A549 (cell line): ENCODE data around the gene SLC2A4RG. TPM values are rescaled to one million over a fixed set of nuclear protein-coding genes. Genes with fewer than 3 reads are reported as not detected.

Source experiments
- ATAC-seq, 2 experiments: fragments of 200-7000 bp in 1 of 2; fragments of >200 bp in 1 of 2; cut with Nextera tagmentation in 1 of 2; cut with Tn5 transposase in 1 of 2; 3 replicates each; pipeline versions ENCODE4 v1.8.0 to v1.9.1; 2018 to 2020; ENCODE audit warnings: mild to moderate bottlenecking in 1 of 2, moderate library complexity in 1 of 2
- CTCF ChIA-PET: fragments of 300-600 bp; sonication (Branson Sonifier 250); formaldehyde crosslinking; extraction: SDS; loops from one replicate; lab custom pipeline; 2021; ENCODE audit warnings: antibody characterized with exemption, inconsistent platforms; lab: Yijun Ruan, JAX
- POLR2A ChIA-PET: fragments of 350-600 bp; formaldehyde crosslinking; extraction: SDS; loops from one replicate; lab custom pipeline; 2021; ENCODE audit warnings: antibody characterized with exemption, inconsistent platforms; lab: Yijun Ruan, JAX
- DNase-seq, 2 experiments: peaks; one replicate each; pipeline versions ENCODE4 v3.0.0 to v3.0.0-alpha.2; 2011 to 2016; ENCODE audit warnings: low read depth in 1 of 2, low spot score in 1 of 2
- FAIRE-seq: peaks from 2 replicates; lab custom pipeline; 2011; peaks lifted over from hg19 to GRCh38; lab: Jason Lieb, UNC
- H3K27ac ChIP-seq, 2 experiments: fragments of >200 bp; sonication (Bioruptor Twin); formaldehyde crosslinking; 3 replicates each; pipeline ENCODE4 v1.5.1; 2016 to 2017
- H3K4me1 ChIP-seq: fragments of >200 bp; sonication (Bioruptor Twin); formaldehyde crosslinking; 3 replicates; pipeline ENCODE4 v1.6.1; 2016
- H3K4me2 ChIP-seq: fragments of >200 bp; sonication (Bioruptor Twin); formaldehyde crosslinking; 3 replicates; pipeline ENCODE4 v1.6.1; 2016
- H3K4me3 ChIP-seq: fragments of >200 bp; sonication (Bioruptor Twin); formaldehyde crosslinking; 3 replicates; pipeline ENCODE4 v1.5.1; 2016
- H3K9me3 ChIP-seq: fragments of >200 bp; sonication (Bioruptor Twin); formaldehyde crosslinking; 3 replicates; pipeline ENCODE4 v1.6.1; 2016
- ATOH8 ChIP-seq: fragments of 250-450 bp; sonication (Bioruptor Pico); IDR thresholded peaks from 2 replicates; pipeline ENCODE4 v1.5.0; 2020; ENCODE audit warnings: low read depth, mild to moderate bottlenecking, moderate library complexity
- BCL3 ChIP-seq: fragments of >200 bp; sonication (Bioruptor Twin); formaldehyde crosslinking; IDR thresholded peaks from 3 replicates; pipeline ENCODE4 v1.6.1; 2016
- CBX2 ChIP-seq: fragments of 200-600 bp; sonication (generic); IDR thresholded peaks from 2 replicates; pipeline ENCODE4 v1.6.1; 2016; ENCODE audit warnings: low read depth, mild to moderate bottlenecking, borderline replicate concordance
- CBX8 ChIP-seq: fragments of 200-600 bp; sonication (generic); IDR thresholded peaks from 2 replicates; pipeline ENCODE4 v1.6.1; 2016
- CEBPB ChIP-seq, 2 experiments: fragments of >200 bp in 1 of 2; sonication (Bioruptor Twin) in 1 of 2; formaldehyde crosslinking in 1 of 2; IDR thresholded peaks; 2 replicates each; pipeline ENCODE4 v1.6.1; 2012 to 2016
- CHD4 ChIP-seq: fragments of 200-600 bp; sonication (generic); IDR thresholded peaks from 2 replicates; pipeline ENCODE4 v1.6.1; 2016; ENCODE audit warnings: antibody characterized with exemption, mild to moderate bottlenecking, borderline replicate concordance
- ESRRA ChIP-seq: fragments of 150-350 bp; IDR thresholded peaks from 2 replicates; pipeline ENCODE4 v1.6.1; 2014; ENCODE audit warnings: mild to moderate bottlenecking, low read length, borderline replicate concordance
- GATA3 ChIP-seq: IDR thresholded peaks from 2 replicates; pipeline ENCODE4 v1.6.1; 2012; ENCODE audit warnings: borderline replicate concordance
- HOXB13 ChIP-seq: fragments of 250-450 bp; sonication (Bioruptor Pico); IDR thresholded peaks from 2 replicates; pipeline ENCODE4 v1.5.0; 2020; ENCODE audit warnings: low read depth, mild to moderate bottlenecking, moderate library complexity
- HOXB5 ChIP-seq: fragments of 250-450 bp; sonication (Bioruptor Pico); IDR thresholded peaks from 2 replicates; pipeline ENCODE4 v1.5.0; 2020; ENCODE audit warnings: mild to moderate bottlenecking, moderate library complexity
- JUNB ChIP-seq: fragments of >200 bp; sonication (Bioruptor Twin); formaldehyde crosslinking; IDR thresholded peaks from 2 replicates; pipeline ENCODE4 v1.6.1; 2016
- MAZ ChIP-seq: fragments of 150-350 bp; IDR thresholded peaks from 2 replicates; pipeline ENCODE4 v1.6.1; 2014; ENCODE audit warnings: antibody characterized with exemption, low read depth, low read length, borderline replicate concordance
- NPAS2 ChIP-seq: fragments of 250-450 bp; sonication (Bioruptor Pico); IDR thresholded peaks from 2 replicates; pipeline ENCODE4 v1.8.0; 2022; ENCODE audit warnings: mild to moderate bottlenecking, moderate library complexity, borderline replicate concordance
- RNF2 ChIP-seq: fragments of 200-600 bp; sonication (generic); IDR thresholded peaks from 2 replicates; pipeline ENCODE4 v1.6.1; 2016; ENCODE audit warnings: low read depth, mild to moderate bottlenecking, antibody characterized with exemption, moderate library complexity, borderline replicate concordance
- SREBF2 ChIP-seq: fragments of 450-650 bp; IDR thresholded peaks from 2 replicates; pipeline ENCODE4 v1.6.1; 2014; ENCODE audit warnings: mild to moderate bottlenecking, moderate library complexity
- ZC3H11A ChIP-seq: fragments of 450-650 bp; IDR thresholded peaks from 2 replicates; pipeline ENCODE4 v1.6.1; 2014; ENCODE audit warnings: antibody characterized with exemption, mild to moderate bottlenecking
- WGBS: methylation state at CpG from one replicate; pipeline ENCODE4 v1.1.6; 2017; ENCODE audit errors: missing lambda C conversion rate; 5-methylcytosine and 5-hydroxymethylcytosine counted together
- polyA plus RNA-seq, 4 experiments: library from polyadenylated mRNA; depleted of rRNA in 3 of 4; stranded (reverse); fragments of >200 nt; fragmentation: RNase III in 1 of 4; extraction: RNeasy Plus Mini Kit Qiagen cat#74134 plus additional on column Dnase treatment in 1 of 4; gene quantifications; 2 replicates in 3 of 4; 3 replicates in 1 of 4; pipeline ENCODE4 v1.2.3, GENCODE V29; 2011 to 2017
- TF ChIP-seq, protein P1 (sequence below): IDR thresholded peaks from 2 replicates; pipeline ENCODE4 v1.6.1; 2012; ENCODE audit warnings: low read depth, borderline replicate concordance
- TF ChIP-seq, protein P2 (sequence below): fragments of >200 bp; sonication (Bioruptor Twin); formaldehyde crosslinking; IDR thresholded peaks from 2 replicates; pipeline ENCODE4 v1.6.1; 2016

SLC2A4RG gene
- polyA plus RNA-seq, 2 of the 4 experiments (the other 2 are of a cell fraction), result 28.1 to 64.6 TPM

- TF ChIP-seq CHD4, result no peak
Measured at GRCh38 chr20:63703471-63703975, 36.1 kb upstream of the SLC2A4RG start (continued).

GRCh38 chr20:63703976-63704748 is 35.4 kb upstream of the SLC2A4RG start:
- TF ChIP-seq ZC3H11A (no peak), NPAS2 (CRISPR knock-in tag) (no peak), HOXB5 (CRISPR knock-in tag) (no peak), ATOH8 (CRISPR knock-in tag) (no peak), HOXB13 (CRISPR knock-in tag) (no peak), SREBF2 (no peak), BCL3 (no peak), MAZ (no peak), CBX2 (no peak), GATA3 (no peak), CBX8 (no peak), RNF2 (no peak), JUNB (no peak), ESRRA (no peak)
- TF ChIP-seq, protein P1, sequence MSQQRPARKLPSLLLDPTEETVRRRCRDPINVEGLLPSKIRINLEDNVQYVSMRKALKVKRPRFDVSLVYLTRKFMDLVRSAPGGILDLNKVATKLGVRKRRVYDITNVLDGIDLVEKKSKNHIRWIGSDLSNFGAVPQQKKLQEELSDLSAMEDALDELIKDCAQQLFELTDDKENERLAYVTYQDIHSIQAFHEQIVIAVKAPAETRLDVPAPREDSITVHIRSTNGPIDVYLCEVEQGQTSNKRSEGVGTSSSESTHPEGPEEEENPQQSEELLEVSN, result no peak
- TF ChIP-seq, protein P2, sequence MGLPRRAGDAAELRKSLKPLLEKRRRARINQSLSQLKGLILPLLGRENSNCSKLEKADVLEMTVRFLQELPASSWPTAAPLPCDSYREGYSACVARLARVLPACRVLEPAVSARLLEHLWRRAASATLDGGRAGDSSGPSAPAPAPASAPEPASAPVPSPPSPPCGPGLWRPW, result no peak
- Histone ChIP-seq H3K9me3 (no peaks in the 10 kb centered on the region), H3K27ac (no peak overlapping the region), H3K4me2 (no peak overlapping the region), H3K4me3 (no peak overlapping the region), H3K4me1 (peaks cover 31% of the 10 kb centered on the region)
- CTCF ChIA-PET, result interaction anchor here (0.7 to 1.6 kb wide), 5 partner anchors 12 to 270 kb away, joined by 3 to 7 read pairs (median 3); partner anchors contain the start of gene PTK6
- no peak for ATAC-seq
- DNase-seq, result no peak
- 97% methylated on average over 9 of the region's 11 CpGs for WGBS
- POLR2A ChIA-PET, result no interaction called here
- no peak for FAIRE-seq

- Histone ChIP-seq H3K27ac (no peak overlapping the region), H3K9me3 (no peaks in the 10 kb centered on the region), H3K4me1 (peaks cover 30% of the 10 kb centered on the region), H3K4me2 (no peak overlapping the region), H3K4me3 (no peak overlapping the region)
- CTCF ChIA-PET, result interaction anchor here (0.8 to 1.4 kb wide), 2 partner anchors 124 to 167 kb away, joined by 3 read pairs; partner anchors contain the start of gene PTK6
- DNase-seq (no peak), ATAC-seq (no peak), FAIRE-seq (no peak)
- POLR2A ChIA-PET, result interaction anchor here (0.6 kb wide), 1 partner anchor 200 kb away, joined by 3 read pairs; no protein-coding TSS in a partner anchor
- no peak for TF ChIP-seq CEBPB (IDR thresholded peaks at IDR 0.05)
- 85% methylated on average over 6 of the region's 6 CpGs for WGBS
Measured at GRCh38 chr20:63704749-63705117, 34.8 kb upstream of the SLC2A4RG start.
